ENCODE measurements around the gene FANCG. TPM values are rescaled to one million over a fixed set of nuclear protein-coding genes. Genes with fewer than 3 reads are reported as not detected.

FANCG gene
- total RNA-seq, 1 experiment from 2014 or later = 53.0 TPM

GRCh38 chr9:35105571-35106342, 26.0 kb upstream of the FANCG start:
- in situ Hi-C loops (cut with HindIII; ENCODE audit: low pct_unique_long_range_greater_than_20kb, low sequenced_read_pairs) = no loop called here
- no peak for DNase-seq (ENCODE audit: low read depth)

DNA sequence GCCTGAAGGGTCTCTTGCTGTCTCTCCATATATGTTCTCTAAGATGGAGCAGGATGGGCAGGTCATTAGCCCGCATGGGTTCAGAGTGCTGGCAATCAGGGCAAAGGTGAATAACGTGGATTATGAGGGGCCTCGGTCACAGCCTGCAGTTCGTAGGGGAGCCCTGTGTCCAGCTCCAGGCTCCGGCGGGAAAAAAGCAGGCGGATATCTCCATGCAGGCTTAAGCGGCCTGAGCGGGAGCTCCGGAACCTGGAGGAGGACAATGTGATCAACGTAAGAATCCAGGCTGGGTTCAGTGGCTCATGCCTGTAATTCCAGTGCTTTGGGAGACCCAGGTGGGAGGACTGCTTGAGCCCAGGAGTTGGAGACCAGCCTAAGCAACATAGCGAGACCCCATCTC, 25.4 kb upstream of the FANCG start:
- in situ Hi-C loops (cut with HindIII; ENCODE audit: low pct_unique_long_range_greater_than_20kb, low sequenced_read_pairs) = no loop called here
- DNase-seq (ENCODE audit: low read depth) = no peak

- DNase-seq (ENCODE audit: low read depth) = no peak
- in situ Hi-C loops (cut with HindIII; ENCODE audit: low pct_unique_long_range_greater_than_20kb, low sequenced_read_pairs) = no loop called here
Observed at GRCh38 chr9:35104586-35104985, 24.8 kb upstream of the FANCG start.

DNA sequence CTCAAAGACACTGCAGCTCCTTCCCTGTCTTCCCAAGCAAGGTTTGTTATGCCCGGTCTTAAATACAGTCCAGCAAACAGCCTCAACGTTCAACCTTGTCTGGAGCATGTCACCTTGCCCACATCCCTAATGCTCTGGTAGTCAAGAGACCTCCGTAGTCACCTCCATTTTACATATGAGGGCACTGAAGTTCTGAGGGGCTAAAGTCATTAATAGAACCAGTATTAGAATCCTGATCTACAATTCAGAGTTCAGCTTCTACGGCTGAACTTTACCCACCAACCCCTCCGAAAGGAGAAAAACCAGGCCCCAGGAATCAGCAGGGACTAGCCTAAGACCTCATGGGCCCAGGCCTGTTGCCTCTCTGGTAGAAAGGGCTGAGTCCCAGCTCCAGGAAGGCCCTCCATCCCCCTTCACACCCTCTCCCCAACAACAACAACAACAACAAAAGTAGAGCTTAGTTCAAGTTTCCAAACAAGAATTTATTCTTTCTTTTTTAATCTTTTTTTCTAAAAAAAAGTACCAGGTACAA, 24.0 kb upstream of the FANCG start:
- DNase-seq (ENCODE audit: low read depth) = no peak
- in situ Hi-C loops (cut with HindIII; ENCODE audit: low pct_unique_long_range_greater_than_20kb, low sequenced_read_pairs) = no loop called here

- in situ Hi-C loops (cut with HindIII; ENCODE audit: low pct_unique_long_range_greater_than_20kb, low sequenced_read_pairs) = no loop called here
- DNase-seq (ENCODE audit: low read depth) = peak; percentile 89
Observed at GRCh38 chr9:35102769-35103659, 23.3 kb upstream of the FANCG start, which contains the start of gene STOML2. Gene STOML2 (minus strand): TSS chr9:35103131. CDS start chr9:35103094, 37 bp downstream.

DNA sequence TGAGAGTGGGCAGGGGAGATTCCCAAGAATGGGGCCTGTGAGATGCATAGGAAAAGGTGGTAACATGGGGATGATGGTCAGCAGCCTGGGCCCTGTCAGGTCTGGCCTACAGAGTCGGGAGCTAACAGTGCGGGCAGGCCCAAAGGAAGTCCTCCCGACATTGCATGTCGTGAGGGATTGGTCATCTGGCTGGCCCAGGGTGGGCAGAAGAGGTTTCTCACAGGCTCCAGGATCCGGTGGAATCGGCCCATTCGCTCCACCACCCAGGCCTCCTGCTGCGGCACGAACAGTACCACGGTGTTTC, 22.7 kb upstream of the FANCG start:
- no peak for DNase-seq (ENCODE audit: low read depth)
- in situ Hi-C loops (cut with HindIII; ENCODE audit: low pct_unique_long_range_greater_than_20kb, low sequenced_read_pairs) = no loop called here

- no peak for DNase-seq (ENCODE audit: low read depth)
- in situ Hi-C loops (cut with HindIII; ENCODE audit: low pct_unique_long_range_greater_than_20kb, low sequenced_read_pairs) = no loop called here
Observed at GRCh38 chr9:35097573-35097972, 17.8 kb upstream of the FANCG start.

DNA sequence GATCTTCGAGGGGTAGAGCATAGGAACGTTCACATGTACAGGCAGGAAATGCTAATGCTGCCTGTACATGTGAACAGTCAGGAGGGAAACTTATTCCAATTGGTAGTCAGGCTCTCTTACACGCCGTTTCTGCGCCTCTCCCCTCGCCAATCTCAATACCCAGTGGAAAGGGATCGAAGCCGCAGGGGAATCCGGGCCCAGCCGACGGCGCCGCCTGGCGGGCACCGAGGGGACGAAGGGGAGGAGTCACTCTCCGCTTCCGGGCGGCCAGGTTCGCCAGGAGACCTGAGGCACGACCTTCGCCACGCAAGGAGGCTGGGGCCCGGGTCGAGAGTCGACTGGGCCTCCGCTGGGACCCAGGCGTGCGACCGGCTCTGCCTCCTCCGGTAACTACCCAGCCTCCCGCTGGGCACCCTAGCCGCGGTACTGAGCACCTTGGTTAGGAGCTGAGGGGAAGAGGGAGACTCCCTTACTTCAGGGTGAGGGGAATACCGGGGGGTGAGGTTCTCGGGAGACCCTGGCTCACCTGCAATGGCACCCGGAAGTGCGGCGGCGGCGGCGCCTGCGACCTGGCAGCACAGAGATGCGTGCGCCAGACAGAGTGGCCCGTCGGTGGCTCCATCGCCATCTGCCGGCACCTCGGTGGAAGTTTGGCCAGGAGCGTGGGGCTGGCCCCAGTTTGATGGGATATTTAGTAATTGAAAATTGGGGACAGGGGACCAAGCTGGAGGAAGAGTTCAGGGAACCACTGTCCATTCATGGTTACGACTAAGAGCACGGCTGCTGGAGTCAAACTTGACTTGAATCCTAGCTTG, 16.5 kb upstream of the FANCG start, which contains the start of gene PIGO:
PIGO (minus strand) TSS at position 557 of the 815 bp plus-strand sequence. CDS start 1,026 bp downstream, outside the sequence.
- peak; percentile 86 for DNase-seq (ENCODE audit: low read depth)
- in situ Hi-C loops (cut with HindIII; ENCODE audit: low pct_unique_long_range_greater_than_20kb, low sequenced_read_pairs) = no loop called here

GRCh38 chr9:35091536-35091935, 11.8 kb upstream of the FANCG start:
- DNase-seq (ENCODE audit: low read depth) = no peak
- in situ Hi-C loops (cut with HindIII; ENCODE audit: low pct_unique_long_range_greater_than_20kb, low sequenced_read_pairs) = no loop called here

GRCh38 chr9:35089434-35089833, 9.7 kb upstream of the FANCG start:
- in situ Hi-C loops (cut with HindIII; ENCODE audit: low pct_unique_long_range_greater_than_20kb, low sequenced_read_pairs) = no loop called here
- DNase-seq (ENCODE audit: low read depth) = no peak

DNA sequence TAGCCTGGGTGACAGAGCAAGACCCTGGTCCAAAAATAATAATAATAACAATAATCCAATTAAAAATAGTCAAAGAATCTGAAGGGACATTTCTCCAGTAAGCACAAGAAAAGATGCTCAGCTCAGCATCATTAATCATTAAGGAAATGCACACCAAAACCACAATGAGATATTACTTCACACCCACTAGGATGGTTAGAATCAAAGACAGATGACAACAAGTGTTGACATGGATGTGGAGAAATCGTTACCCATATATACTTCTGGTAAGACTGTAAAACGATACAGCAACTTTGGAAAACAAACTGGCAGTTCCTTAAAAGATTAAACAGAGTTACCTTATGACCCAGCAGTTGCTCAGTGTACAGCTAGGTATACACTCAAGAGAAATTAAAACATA, 5.3 kb upstream of the FANCG start:
- in situ Hi-C loops (cut with HindIII; ENCODE audit: low pct_unique_long_range_greater_than_20kb, low sequenced_read_pairs) = no loop called here
- no peak for DNase-seq (ENCODE audit: low read depth)

DNA sequence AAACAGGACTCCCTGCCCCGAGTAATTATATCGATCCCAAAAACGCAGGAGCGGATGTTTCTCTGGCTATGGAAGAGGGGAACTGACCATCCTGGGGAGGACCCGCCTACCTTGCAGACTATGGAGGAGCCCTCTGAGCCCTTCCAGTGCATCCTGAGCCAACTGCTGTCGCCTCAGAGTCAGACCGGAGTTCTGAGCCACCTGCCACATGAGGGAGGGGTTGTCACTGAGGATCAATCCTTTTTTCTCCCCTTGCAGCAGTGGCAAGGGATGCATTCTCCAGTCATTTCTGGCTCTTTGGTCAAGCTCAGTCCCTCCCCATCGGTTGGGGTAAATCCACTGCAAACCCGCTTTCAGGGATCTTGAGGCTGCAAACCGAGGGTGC, 709 bp downstream of the FANCG start:
- DNase-seq (ENCODE audit: low read depth) = no peak
- in situ Hi-C loops (cut with HindIII; ENCODE audit: low pct_unique_long_range_greater_than_20kb, low sequenced_read_pairs) = no loop called here

GRCh38 chr9:35078066-35078465, 1.7 kb downstream of the FANCG start:
- DNase-seq (ENCODE audit: low read depth) = no peak
- in situ Hi-C loops (cut with HindIII; ENCODE audit: low pct_unique_long_range_greater_than_20kb, low sequenced_read_pairs) = no loop called here

DNA sequence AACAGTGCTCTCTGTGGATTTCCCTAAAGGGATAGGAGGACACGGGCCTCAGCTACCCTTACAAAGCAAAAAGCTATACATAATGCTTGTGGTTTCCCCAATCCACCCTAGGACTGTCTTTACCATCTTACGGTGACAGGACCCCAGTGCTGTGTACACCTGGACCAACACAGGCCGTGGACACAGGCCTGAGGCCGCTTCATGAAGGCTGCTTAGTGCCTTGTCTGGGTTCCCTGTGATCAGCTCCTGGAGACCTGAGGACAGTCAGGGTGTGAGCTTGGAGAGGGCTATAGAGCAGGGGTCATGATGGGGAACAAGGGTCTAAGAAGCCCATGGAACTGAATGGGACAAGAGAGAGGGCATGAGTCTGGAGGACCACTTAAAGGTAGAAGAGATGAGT, 2.9 kb downstream of the FANCG start:
- in situ Hi-C loops (cut with HindIII; ENCODE audit: low pct_unique_long_range_greater_than_20kb, low sequenced_read_pairs) = no loop called here
- DNase-seq (ENCODE audit: low read depth) = no peak

DNA sequence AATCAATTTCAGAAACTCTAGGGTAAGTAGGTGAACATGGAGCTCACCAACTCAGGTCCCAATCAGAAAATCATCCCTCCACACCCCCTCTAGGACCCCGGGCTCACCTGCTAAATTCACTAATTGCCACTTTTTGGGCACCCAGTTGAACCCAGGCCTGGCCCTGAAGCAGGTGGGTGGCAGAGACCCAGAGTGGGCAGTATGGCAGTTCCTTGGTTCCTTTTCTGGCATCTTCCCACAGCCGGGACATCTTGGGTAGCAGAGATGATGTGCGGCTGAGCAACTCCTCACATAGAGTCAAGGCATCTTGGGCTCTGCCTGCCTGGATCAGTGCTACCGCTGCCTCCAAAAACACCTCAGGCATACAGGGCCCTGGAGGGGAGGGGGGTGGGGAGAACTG, 4.4 kb downstream of the FANCG start:
- DNase-seq (ENCODE audit: low read depth) = no peak
- in situ Hi-C loops (cut with HindIII; ENCODE audit: low pct_unique_long_range_greater_than_20kb, low sequenced_read_pairs) = no loop called here

- no peak for DNase-seq (ENCODE audit: low read depth)
- in situ Hi-C loops (cut with HindIII; ENCODE audit: low pct_unique_long_range_greater_than_20kb, low sequenced_read_pairs) = no loop called here
Observed at GRCh38 chr9:35074791-35075190, 5.0 kb downstream of the FANCG start.

GRCh38 chr9:35074141-35074540, 5.6 kb downstream of the FANCG start:
- no peak for DNase-seq (ENCODE audit: low read depth)
- in situ Hi-C loops (cut with HindIII; ENCODE audit: low pct_unique_long_range_greater_than_20kb, low sequenced_read_pairs) = no loop called here

DNA sequence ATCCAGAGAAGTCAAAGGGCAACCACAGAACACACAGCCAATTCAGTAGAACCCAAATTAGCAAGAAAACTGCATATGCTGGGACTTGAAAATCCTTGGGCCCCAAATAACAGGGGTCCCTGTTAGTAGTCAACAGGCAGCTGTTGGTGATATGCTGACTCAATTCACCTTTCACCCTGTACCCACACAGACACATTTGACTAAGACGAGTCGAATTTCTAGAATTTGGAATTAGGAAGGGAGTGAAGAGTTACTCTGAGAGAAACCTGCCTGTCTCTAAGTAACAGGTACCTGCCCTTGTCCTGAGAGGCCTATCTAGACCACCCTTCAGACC, 6.5 kb downstream of the FANCG start:
- in situ Hi-C loops (cut with HindIII; ENCODE audit: low pct_unique_long_range_greater_than_20kb, low sequenced_read_pairs) = no loop called here
- no peak for DNase-seq (ENCODE audit: low read depth)

All from Caki2 (cell line).